Endothelial cell of umbilical vein (primary cell): ENCODE data around the gene ARMC8. TPM values are rescaled to one million over a fixed set of nuclear protein-coding genes. Genes with fewer than 3 reads are reported as not detected.

Source experiments
- BruUV-seq: library from RNA; stranded (reverse); fragments of 400-500 nt; replicated peaks from 2 replicates; lab custom pipeline; 2021; lab: Mats Ljungman, UMichigan
- CTCF ChIA-PET: fragments of 300-600, 350-600 bp; sonication (Branson Sonifier 250); formaldehyde crosslinking; loops from one replicate; lab custom pipeline; 2021; ENCODE audit warnings: antibody characterized with exemption, inconsistent platforms; lab: Charles Lee
- POLR2A ChIA-PET: fragments of 300-600, 350-600 bp; sonication (Branson Sonifier 250); formaldehyde crosslinking; loops from one replicate; lab custom pipeline; 2021; ENCODE audit warnings: antibody characterized with exemption, inconsistent platforms; lab: Charles Lee
- DNase-seq: peaks from one replicate; pipeline ENCODE4 v3.0.0-alpha.2; 2011; ENCODE audit warnings: low read depth, low spot score
- FAIRE-seq: peaks from 2 replicates; lab custom pipeline; 2011; peaks lifted over from hg19 to GRCh38; lab: Jason Lieb, UNC
- H2AFZ ChIP-seq: 2 replicates; pipeline ENCODE4 v1.6.0; 2012; ENCODE audit warnings: low read depth, low read length, control low read depth, inconsistent platforms
- H3K27ac ChIP-seq: 2 replicates; pipeline ENCODE4 v1.5.1; 2011; ENCODE audit warnings: low read depth, mild to moderate bottlenecking, control low read depth, low read length, moderate library complexity; ENCODE audit not compliant: insufficient read depth
- H3K27me3 ChIP-seq, 2 experiments: 2 replicates each; pipeline versions ENCODE4 v1.6.0 to v1.6.1; 2011; ENCODE audit warnings: low read length in 2 of 2, mixed read lengths in 1 of 2; ENCODE audit not compliant: control insufficient read depth in 2 of 2, insufficient read depth in 2 of 2
- H3K36me3 ChIP-seq, 2 experiments: 2 replicates in 1 of 2; 3 replicates in 1 of 2; pipeline ENCODE4 v1.5.1; 2011; ENCODE audit warnings: low read length in 2 of 2, mild to moderate bottlenecking in 1 of 2, moderate library complexity in 1 of 2; ENCODE audit not compliant: control insufficient read depth in 2 of 2, insufficient read depth in 2 of 2; ENCODE audit errors: extremely low read depth in 1 of 2
- H3K4me1 ChIP-seq: 3 replicates; pipeline ENCODE4 v1.5.1; 2011; ENCODE audit warnings: mild to moderate bottlenecking, low read length; ENCODE audit not compliant: control insufficient read depth, insufficient read depth; ENCODE audit errors: extremely low read depth
- H3K4me2 ChIP-seq: 2 replicates; pipeline ENCODE4 v1.6.1; 2011; ENCODE audit warnings: low read length, control low read depth, mixed read lengths; ENCODE audit not compliant: insufficient read depth
- H3K4me3 ChIP-seq, 3 experiments: fragments of 200-600 bp in 1 of 3; sonication (generic), shearing (Covaris generic) in 1 of 3; replicated peaks in 1 of 3; 2 replicates each; pipeline ENCODE4 v1.5.1; 2011 to 2016; ENCODE audit warnings: control low read depth in 3 of 3, low read length in 3 of 3, mild to moderate bottlenecking in 2 of 3, inconsistent platforms in 1 of 3, low read depth in 1 of 3, moderate library complexity in 1 of 3; ENCODE audit not compliant: insufficient read depth in 1 of 3
- H3K79me2 ChIP-seq: 2 replicates; pipeline ENCODE4 v1.6.0; 2012; ENCODE audit warnings: low read length, inconsistent platforms; ENCODE audit not compliant: control insufficient read depth, insufficient read depth
- H3K9ac ChIP-seq: replicated peaks from 2 replicates; pipeline ENCODE3; 2011; ENCODE audit warnings: low read length, control low read depth; ENCODE audit not compliant: insufficient read depth; ENCODE audit errors: extremely low read depth
- H3K9me1 ChIP-seq: replicated peaks from 3 replicates; pipeline ENCODE4 v1.6.0; 2011; ENCODE audit warnings: mild to moderate bottlenecking, low read length; ENCODE audit not compliant: control insufficient read depth, insufficient read depth; ENCODE audit errors: extremely low read depth
- H3K9me3 ChIP-seq: replicated peaks from 2 replicates; pipeline ENCODE4 v1.5.1; 2012; ENCODE audit warnings: low read length, inconsistent platforms; ENCODE audit not compliant: control insufficient read depth, insufficient read depth
- H4K20me1 ChIP-seq: replicated peaks from 2 replicates; pipeline ENCODE3; 2011; ENCODE audit warnings: mild to moderate bottlenecking, low read length; ENCODE audit not compliant: control insufficient read depth, insufficient read depth; ENCODE audit errors: extremely low read depth
- EZH2 ChIP-seq: IDR thresholded peaks from 2 replicates; pipeline ENCODE4 v1.6.1; 2012; ENCODE audit warnings: borderline replicate concordance, low read depth, mild to moderate bottlenecking, moderate library complexity, low read length, inconsistent platforms; ENCODE audit not compliant: severe bottlenecking
- FOS ChIP-seq: IDR thresholded peaks from 2 replicates; pipeline ENCODE4 v1.6.1; 2011; ENCODE audit warnings: mild to moderate bottlenecking, low read length, moderate library complexity, borderline replicate concordance; ENCODE audit not compliant: insufficient read depth
- GATA2 ChIP-seq: IDR thresholded peaks from 2 replicates; pipeline ENCODE4 v1.7.0; 2011; ENCODE audit warnings: low read depth, mild to moderate bottlenecking, moderate library complexity, mixed read lengths, low read length; ENCODE audit not compliant: insufficient read length, insufficient read depth
- JUN ChIP-seq: IDR thresholded peaks from 2 replicates; pipeline ENCODE4 v1.6.1; 2011; ENCODE audit warnings: borderline replicate concordance, low read depth; ENCODE audit not compliant: insufficient read length, insufficient read depth
- MYC ChIP-seq: IDR thresholded peaks from one replicate; pipeline ENCODE4 v1.6.1; 2011; ENCODE audit warnings: mild to moderate bottlenecking, low read depth, low read length
- POLR2A ChIP-seq: IDR thresholded peaks from 2 replicates; pipeline ENCODE4 v1.6.1; 2012; ENCODE audit warnings: low read depth, mild to moderate bottlenecking, control low read depth, low read length
- POLR2AphosphoS5 ChIP-seq: IDR thresholded peaks from 2 replicates; pipeline ENCODE4 v1.6.1; 2012; ENCODE audit warnings: low read depth, mild to moderate bottlenecking, control low read depth, low read length, moderate library complexity; ENCODE audit not compliant: insufficient read depth
- dilution Hi-C: fragments of 300-500 bp; cut with MboI; formaldehyde crosslinking; loops from one replicate; pipeline ENCODE4 v1.15.0; 2019; ENCODE audit warnings: low sequenced_read_pairs; ENCODE audit not compliant: extremely low pct_ligation_motif_present
- intact Hi-C: fragments of 100-400 bp; cut with micrococcal nuclease; formaldehyde crosslinking; loops from one replicate; pipeline ENCODE4 v1.10.0; 2022
- polyA plus RNA-seq, 4 experiments: library from polyadenylated mRNA; depleted of rRNA in 3 of 4; stranded (reverse) in 3 of 4; unstranded in 1 of 4; fragments of >200 nt; gene quantifications; 2 replicates each; pipeline versions ENCODE4 v1.2.1 to v1.2.3, GENCODE V29; 2011 to 2012; ENCODE audit warnings: missing spikeins in 1 of 4
- total RNA-seq: library from RNA; stranded (reverse); gene quantifications from 2 replicates; pipeline ENCODE4 v1.2.3, GENCODE V29; 2021
- TF ChIP-seq, protein P1 (sequence below): IDR thresholded peaks from 2 replicates; pipeline ENCODE4 v1.6.1; 2011; ENCODE audit not compliant: insufficient read depth, insufficient read length
- TF ChIP-seq, protein P2 (sequence below), 2 donors: IDR thresholded peaks; 1 replicate in 1 of 2; 2 replicates in 1 of 2; pipeline ENCODE4 v1.5.1; 2011; ENCODE audit warnings: low read length in 2 of 2, mild to moderate bottlenecking in 2 of 2, moderate library complexity in 2 of 2, control low read depth in 1 of 2, inconsistent platforms in 1 of 2, low read depth in 1 of 2; ENCODE audit not compliant: insufficient read depth in 1 of 2; ENCODE audit errors: extremely low read depth in 1 of 2

The ARMC8 gene
- total and polyA plus RNA-seq, 2 donors (not counting 3 experiments of a cell fraction or from before 2014, with no cell fraction given) = 39.6 to 46.0 TPM

DNA sequence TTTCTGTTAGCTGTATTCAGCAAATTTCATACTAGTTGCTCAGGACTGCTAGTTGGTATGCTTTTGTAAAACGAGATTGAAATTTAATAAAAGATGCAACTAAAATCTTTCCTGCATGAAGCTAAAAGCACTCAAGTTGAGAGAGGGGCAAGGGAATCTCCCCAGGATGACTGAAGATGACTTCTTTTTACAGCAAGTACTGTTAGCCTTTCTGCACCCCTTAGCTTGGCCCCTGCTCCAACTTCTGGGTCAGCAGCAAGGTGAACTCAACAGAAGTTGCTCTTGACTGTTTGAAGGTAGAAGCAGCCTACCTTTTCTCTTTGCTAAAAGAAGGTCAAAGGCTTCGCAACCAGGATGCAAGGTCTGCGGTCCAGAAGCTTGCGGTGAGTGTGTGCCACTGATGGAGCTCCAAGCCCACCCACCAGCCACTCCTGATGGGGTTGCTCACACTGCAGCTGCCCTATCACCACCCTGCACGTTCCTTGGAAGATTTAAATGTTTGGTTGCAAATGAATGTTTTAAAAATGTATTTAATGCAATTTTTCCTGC, 110.0 kb downstream of the ARMC8 start:
- Histone ChIP-seq H3K79me2 (no peaks in the 10 kb centered on the region), H3K4me3 (no peak overlapping the region), H3K27ac (no peak overlapping the region), H3K9ac (no peak overlapping the region), H3K4me1 (no peaks in the 10 kb centered on the region), H4K20me1 (no peaks in the 10 kb centered on the region), H3K9me1 (no peaks in the 10 kb centered on the region), H3K36me3 (peaks cover 3 to 6% of the 10 kb centered on the region in 2 experiments), H2AFZ (no peak overlapping the region), H3K27me3 (no peaks in the 10 kb centered on the region), H3K9me3 (no peaks in the 10 kb centered on the region), H3K4me2 (no peak overlapping the region)
- ChIA-PET CTCF (no interaction called here), POLR2A (no interaction called here)
- DNase-seq = no peak
- dilution Hi-C loops = no loop called here
- no peak for FAIRE-seq
- TF ChIP-seq, protein P1, sequence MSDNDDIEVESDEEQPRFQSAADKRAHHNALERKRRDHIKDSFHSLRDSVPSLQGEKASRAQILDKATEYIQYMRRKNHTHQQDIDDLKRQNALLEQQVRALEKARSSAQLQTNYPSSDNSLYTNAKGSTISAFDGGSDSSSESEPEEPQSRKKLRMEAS = no peak
- TF ChIP-seq, protein P2, sequence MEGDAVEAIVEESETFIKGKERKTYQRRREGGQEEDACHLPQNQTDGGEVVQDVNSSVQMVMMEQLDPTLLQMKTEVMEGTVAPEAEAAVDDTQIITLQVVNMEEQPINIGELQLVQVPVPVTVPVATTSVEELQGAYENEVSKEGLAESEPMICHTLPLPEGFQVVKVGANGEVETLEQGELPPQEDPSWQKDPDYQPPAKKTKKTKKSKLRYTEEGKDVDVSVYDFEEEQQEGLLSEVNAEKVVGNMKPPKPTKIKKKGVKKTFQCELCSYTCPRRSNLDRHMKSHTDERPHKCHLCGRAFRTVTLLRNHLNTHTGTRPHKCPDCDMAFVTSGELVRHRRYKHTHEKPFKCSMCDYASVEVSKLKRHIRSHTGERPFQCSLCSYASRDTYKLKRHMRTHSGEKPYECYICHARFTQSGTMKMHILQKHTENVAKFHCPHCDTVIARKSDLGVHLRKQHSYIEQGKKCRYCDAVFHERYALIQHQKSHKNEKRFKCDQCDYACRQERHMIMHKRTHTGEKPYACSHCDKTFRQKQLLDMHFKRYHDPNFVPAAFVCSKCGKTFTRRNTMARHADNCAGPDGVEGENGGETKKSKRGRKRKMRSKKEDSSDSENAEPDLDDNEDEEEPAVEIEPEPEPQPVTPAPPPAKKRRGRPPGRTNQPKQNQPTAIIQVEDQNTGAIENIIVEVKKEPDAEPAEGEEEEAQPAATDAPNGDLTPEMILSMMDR (IDR thresholded peaks at IDR 0.05; ENCODE audit: extremely low read depth in 1 of 2, insufficient read depth in 1 of 2, low read depth in 1 of 2, low read length in 2 of 2) = no peak
- TF ChIP-seq POLR2A (no peak), JUN (no peak), EZH2 (no peak), GATA2 (no peak), POLR2AphosphoS5 (no peak), FOS (no peak), MYC (no peak)
- no TSS peak for BruUV-seq
- intact Hi-C loops = no loop called here
